SH-SY5Y (cell line): ENCODE measurements around the gene LIMK2.

Source experiments
- GATA2 ChIP-seq: IDR thresholded peaks from 2 replicates; pipeline ENCODE4 v1.6.1; 2011; ENCODE audit warnings: mild to moderate bottlenecking, low read depth, low read length
- GATA3 ChIP-seq: IDR thresholded peaks from 2 replicates; pipeline ENCODE4 v1.6.1; 2011; ENCODE audit warnings: low read depth, mild to moderate bottlenecking, low read length, moderate library complexity

- TF ChIP-seq GATA3 (no peak), GATA2 (no peak)
Observed at GRCh38 chr22:31271485-31271884, 59.4 kb downstream of the LIMK2 start.
